Left lobe of liver (tissue), 2 donors: ENCODE measurements around the gene INCA1. TPM values are rescaled to one million over a fixed set of nuclear protein-coding genes. Genes with fewer than 3 reads are reported as not detected.

Experiments used
- ATAC-seq: fragments of 200-7000 bp; cut with Tn5 transposase; one replicate; pipeline ENCODE4 v1.9.1; 2020; ENCODE audit warnings: mild to moderate bottlenecking, moderate library complexity
- DNase-seq: peaks from one replicate; pipeline ENCODE4 v3.0.0-alpha.2; 2020; ENCODE audit warnings: low spot score
- total RNA-seq: library from RNA; stranded (reverse); gene quantifications from one replicate; pipeline ENCODE4 v1.2.1, GENCODE V29; 2021
- donor health status: DM: no; HTN: no; CAD: no; lungs with moderate emphysema.
- donor health status: DM: no; HTN: yes; CAD: no.

INCA1 gene
- total RNA-seq, 1 donor from 2014 or later = 0.88 TPM

DNA sequence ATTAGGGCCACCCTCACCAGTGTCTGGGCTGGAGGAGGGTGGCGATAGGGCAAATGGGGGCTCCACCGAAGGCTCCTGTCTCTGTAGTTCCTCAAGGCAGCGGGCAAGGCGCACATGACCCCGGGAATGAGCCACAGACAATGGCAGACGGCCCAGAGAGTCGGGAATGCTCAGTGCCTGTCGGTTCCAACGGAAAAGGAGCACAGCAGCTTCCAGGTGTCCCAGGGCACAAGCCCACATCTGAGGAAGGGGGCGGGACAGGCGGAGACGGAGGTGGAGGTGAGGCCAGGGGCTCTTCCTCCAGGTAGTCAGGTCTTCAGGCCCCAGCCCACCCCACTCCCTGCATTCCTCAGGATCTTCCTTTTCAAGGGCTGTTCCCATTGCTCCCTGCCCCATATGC is 24.6 kb downstream of the INCA1 start:
- ATAC-seq (no peak), DNase-seq (no peak)

GRCh38 chr17:4972322-4972721 is 25.0 kb downstream of the INCA1 start:
- DNase-seq (no peak), ATAC-seq (no peak)

- ATAC-seq (no peak), DNase-seq (no peak)
Observed at GRCh38 chr17:4971826-4972225, 25.5 kb downstream of the INCA1 start.

DNA sequence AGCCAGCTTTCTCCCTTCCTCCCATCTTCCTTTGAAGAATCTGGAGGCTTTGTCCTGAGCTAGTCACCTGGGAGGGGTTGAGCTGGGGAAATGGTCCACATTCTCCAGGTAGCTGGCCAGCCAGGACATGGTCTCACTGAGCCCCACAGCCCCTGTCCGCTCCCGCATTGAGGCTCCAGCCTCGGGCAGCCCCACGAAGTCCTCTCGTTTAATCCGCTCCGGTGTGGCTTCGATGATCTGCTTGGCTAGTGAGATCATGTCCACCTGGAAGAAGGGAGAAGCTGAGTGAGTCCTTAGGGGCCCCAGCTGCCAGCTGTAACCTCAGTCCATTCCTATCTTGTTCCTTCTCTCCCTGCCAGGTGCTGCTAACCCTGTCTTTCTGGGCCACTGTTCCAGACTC is 27.0 kb downstream of the INCA1 start:
- ATAC-seq (no peak), DNase-seq (no peak)

GRCh38 chr17:4969551-4970173 is 27.7 kb downstream of the INCA1 start:
- peak; percentile 78 for DNase-seq
- peak; percentile 21 for ATAC-seq

DNA sequence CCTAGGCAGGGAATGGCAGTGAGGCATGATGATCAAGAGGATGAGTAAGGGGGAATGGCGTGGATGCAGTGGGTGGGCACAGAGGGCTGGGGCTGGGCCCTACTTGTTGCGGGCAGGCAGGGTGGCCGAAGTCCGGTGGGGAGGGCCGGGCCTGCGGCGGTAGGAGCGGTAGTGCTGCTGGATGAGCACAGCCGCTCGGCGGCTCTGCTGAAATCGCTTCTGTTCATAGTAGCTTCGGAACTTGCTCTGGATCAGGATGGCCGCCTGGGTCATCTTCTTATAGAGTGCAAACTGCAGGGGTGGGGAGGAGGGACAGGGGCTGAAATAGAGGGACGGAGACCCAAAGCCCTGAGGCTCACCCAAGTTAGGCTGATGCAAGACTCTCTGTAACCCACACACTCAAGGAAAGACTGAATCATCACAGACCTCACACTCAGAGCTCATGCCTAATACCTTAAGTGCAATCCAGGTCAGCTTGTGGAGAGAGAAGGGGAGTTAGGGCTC is 28.2 kb downstream of the INCA1 start:
- DNase-seq (no peak), ATAC-seq (no peak)

- ATAC-seq (no peak), DNase-seq (no peak)
Observed at GRCh38 chr17:4968486-4969046, 28.8 kb downstream of the INCA1 start.

- peak; percentile 77 for ATAC-seq
- DNase-seq = peak; percentile 97
Observed at GRCh38 chr17:4967539-4968485, 29.5 kb downstream of the INCA1 start, which contains the start of gene SPAG7. TSS of gene SPAG7 (minus strand) at chr17:4967817. CDS start at chr17:4967804, 13 bp downstream.

- peak; percentile 99 for DNase-seq
- peak; percentile 77 for ATAC-seq
Observed at GRCh38 chr17:4966844-4967538, 30.3 kb downstream of the INCA1 start.

DNA sequence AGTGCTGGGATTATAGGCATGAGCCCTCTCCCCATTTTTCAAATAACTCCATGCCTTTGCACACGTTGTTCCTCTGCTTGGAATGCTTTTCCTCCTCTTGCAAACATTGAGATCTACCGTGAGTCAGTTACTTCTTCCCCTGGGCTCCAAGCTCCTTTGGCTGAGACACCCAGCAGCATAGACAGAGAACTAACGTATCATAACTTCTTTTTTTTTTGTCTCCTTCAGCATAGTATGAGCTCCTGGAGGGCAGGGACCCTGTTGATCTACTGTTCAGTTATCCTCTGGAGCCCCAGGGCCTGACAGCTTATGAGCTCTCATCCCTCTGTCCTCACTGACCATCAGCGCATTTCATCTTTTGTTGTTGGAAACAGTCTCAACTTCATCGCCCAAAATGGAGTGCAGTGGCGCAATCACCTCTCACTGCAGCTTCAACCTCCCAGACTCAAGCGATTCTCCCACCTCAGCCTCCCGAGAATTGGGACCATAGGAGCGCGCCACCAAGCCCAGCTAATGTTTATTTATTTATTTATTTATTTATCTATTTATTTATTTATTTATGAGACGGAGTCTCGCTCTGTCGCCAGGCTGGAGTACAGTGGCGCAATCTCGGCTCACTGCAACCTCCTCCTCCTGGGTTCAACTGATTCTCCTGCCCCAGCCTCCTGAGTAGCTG is 31.9 kb downstream of the INCA1 start:
- DNase-seq = no peak

GRCh38 chr17:4960279-4960922 is 36.9 kb downstream of the INCA1 start:
- no peak for ATAC-seq
- no peak for DNase-seq

More for the DNA sequence above, 31.9 kb downstream of the INCA1 start:
- no peak for ATAC-seq

- DNase-seq = no peak
- ATAC-seq = peak; percentile 22
Observed at GRCh38 chr17:4959261-4959965, 37.9 kb downstream of the INCA1 start.

GRCh38 chr17:4958102-4958501 is 39.2 kb downstream of the INCA1 start:
- peak; percentile 91 for ATAC-seq
- DNase-seq = peak; percentile 75

GRCh38 chr17:4956493-4957061 is 40.7 kb downstream of the INCA1 start:
- no peak for DNase-seq
- ATAC-seq = no peak

GRCh38 chr17:4955091-4955490 is 42.2 kb downstream of the INCA1 start:
- DNase-seq (no peak), ATAC-seq (no peak)

- DNase-seq = no peak
- ATAC-seq = no peak
Observed at GRCh38 chr17:4953451-4953961, 43.8 kb downstream of the INCA1 start.

- no peak for DNase-seq
- no peak for ATAC-seq
Observed at GRCh38 chr17:4951486-4951885, 45.8 kb downstream of the INCA1 start.

- peak; percentile 7 for ATAC-seq
- peak; percentile 84 for DNase-seq
Observed at GRCh38 chr17:4950746-4951204, 46.5 kb downstream of the INCA1 start, which contains the start of gene ENO3. TSS of gene ENO3 (plus strand) at chr17:4951119. CDS start at chr17:4951830, 711 bp downstream.
